GM08714 (cell line): ENCODE results near the gene HCFC2.

Source experiments
- H3K4me3 ChIP-seq: fragments of 200-500 bp; sonication (Bioruptor generic); 2 replicates; pipeline ENCODE4 v1.5.1; 2014; ENCODE audit warnings: mild to moderate bottlenecking, low read length, inconsistent platforms
- ZNF274 ChIP-seq: IDR thresholded peaks from 2 replicates; pipeline ENCODE4 v1.6.1; 2012; ENCODE audit warnings: mild to moderate bottlenecking, low read depth, low read length

HCFC2 gene

DNA sequence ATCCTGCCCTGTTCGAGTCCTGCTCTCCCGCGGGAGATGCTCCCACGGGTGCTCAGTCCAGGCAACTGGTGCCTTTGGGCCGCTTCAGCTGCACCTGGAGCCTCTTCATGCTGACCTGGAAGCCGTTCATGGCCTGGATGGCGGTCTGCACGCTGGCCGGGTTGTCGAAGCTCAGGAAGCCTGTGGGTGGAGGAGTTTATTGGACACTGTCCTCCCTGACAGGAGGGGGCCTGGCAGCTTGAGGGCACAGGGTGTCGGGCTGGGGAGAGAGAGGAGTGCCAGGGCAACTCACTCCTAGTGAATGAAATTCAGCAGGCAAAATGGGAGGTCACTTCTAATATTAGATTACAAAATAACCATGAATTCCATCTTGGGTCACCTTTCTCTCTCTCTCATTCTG, 83.0 kb downstream of the HCFC2 start:
- no peak for TF ChIP-seq ZNF274
- H3K4me3 ChIP-seq: no peak overlapping the region

DNA sequence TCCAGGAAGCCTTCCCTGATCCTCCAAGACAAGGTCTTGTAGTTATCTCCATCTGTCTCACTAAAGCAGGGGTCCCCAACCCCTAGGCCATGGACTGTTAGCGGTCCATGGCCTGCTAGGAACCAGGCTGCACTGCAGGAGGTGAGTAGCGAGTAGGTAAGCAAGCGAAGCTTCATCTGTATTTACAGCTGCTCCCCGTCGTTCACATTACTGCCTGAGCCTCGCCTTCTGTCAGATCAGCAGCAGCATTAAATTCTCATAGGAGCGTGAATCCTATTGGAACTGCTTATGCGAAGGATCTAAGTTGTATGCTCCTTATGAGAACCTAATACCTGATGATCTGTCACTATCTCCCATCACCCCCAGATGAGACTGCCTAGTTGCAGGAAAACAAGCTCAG, 86.1 kb downstream of the HCFC2 start:
- no peak for TF ChIP-seq ZNF274

DNA sequence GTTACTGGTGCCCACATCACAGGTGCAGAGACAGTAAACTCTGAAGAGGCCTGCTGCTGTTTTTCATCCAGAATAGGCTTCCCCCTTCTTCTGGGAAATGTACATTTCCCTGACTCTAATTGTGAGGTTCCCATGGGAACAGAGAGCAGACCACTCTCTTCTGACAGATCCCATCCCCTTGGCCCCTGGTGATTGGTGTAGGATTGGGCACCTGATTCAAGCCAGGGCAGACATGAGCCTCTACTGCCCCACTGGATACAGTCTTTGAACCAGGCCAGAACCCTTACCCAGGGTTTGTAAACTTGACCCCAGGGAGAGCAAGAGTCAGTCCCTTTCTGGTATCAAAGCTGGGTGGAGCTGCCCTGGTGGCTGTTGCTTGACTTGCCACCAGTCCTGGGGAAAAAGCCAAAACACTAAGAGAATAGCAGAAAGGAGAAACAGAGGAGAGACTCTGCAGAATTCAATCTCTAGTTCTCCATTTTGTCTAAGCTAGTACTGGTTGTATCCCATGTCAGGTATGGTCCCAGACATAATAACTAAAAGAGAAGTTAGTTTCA, 88.4 kb downstream of the HCFC2 start:
- H3K4me3 ChIP-seq: no peak overlapping the region
- TF ChIP-seq ZNF274: no peak

More for the DNA sequence above, 86.1 kb downstream of the HCFC2 start:
- no peak overlapping the region for H3K4me3 ChIP-seq

DNA sequence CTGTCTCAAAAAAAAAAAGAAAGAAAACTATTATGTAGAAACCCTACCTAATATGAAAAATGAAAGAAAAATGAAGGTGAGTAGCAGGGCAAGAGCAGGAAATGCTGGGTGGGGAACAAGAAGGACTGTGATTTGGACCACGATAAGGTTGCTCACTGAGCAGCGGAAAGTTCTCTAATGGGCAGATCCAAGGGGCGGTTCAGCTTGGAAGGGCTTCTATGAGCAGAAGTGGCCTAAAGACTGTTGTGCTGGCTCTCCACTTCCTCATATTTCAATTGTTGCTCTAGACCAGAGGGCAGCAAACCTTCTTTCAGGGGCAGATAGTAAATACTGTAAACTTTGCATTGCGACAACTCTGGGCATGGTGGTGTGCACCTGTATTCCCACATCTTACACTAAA, 90.0 kb downstream of the HCFC2 start:
- H3K4me3 ChIP-seq: no peak overlapping the region
- no peak for TF ChIP-seq ZNF274

DNA sequence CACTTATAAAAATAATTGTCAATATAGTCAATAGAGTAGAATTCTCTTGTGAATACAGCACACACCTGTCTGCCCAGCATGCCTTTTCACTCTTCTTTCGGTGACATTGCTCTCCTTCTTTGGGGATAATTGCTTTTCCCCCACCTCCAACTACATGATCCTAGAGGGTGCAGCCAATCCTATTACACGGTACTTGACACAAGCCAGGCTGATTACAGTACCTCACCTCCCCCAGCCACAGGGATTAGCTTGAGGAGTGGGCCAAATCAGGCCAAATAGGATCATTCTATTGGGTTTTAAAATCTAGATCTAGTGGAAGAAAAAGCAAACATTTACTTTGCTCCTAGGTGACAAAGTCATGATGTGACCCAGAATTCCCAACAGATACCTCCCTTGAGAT, 90.5 kb downstream of the HCFC2 start:
- no peak overlapping the region for H3K4me3 ChIP-seq
- no peak for TF ChIP-seq ZNF274
